ENCODE data around the gene ZNF140. TPM values are rescaled to one million over a fixed set of nuclear protein-coding genes. Genes with fewer than 3 reads are reported as not detected.

ZNF140 gene
- polyA plus RNA-seq, 3 donors, result 6.2 to 11.8 (median 6.3) TPM

DNA sequence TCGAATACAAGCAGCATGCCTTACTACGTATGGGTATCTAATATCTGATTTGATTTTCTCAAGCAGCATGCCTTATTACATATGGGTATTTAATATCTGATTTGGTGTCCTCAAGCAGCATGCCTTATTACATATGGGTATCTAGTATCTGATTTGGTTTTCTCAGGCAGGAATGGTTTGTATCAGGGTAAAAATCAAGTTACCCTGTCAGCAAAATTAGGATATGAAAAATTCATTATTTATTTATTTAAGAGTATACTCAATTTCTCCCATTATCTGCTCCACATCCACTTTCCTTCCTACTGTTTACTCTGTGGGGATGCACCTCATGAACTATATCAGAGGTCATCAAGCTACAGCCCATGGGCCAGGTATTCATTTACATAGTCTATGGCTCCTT, 27.4 kb downstream of the ZNF140 start:
- peak overlapping the region in 1 of 3 experiments; percentile 38 for H3K4me3 ChIP-seq (replicated peaks in 1 of 3; ENCODE audit: low read depth in 2 of 3, low read length in 3 of 3)
- peaks cover 52 to 95% of the 10 kb centered on the region in 2 donors for H3K9me3 ChIP-seq (replicated peaks in 1 of 2; ENCODE audit: control insufficient read depth in 1 of 2, insufficient read depth in 1 of 2, low read length in 2 of 2)
- H3K27ac ChIP-seq (ENCODE audit: low read depth in 1 of 2, low read length in 2 of 2), result no peak overlapping the region
- Mint-ChIP-seq H3K9me3 (peaks cover 44 to 94% (median 86%) of the 10 kb centered on the region in 7 donors), H3K27ac (no peak overlapping the region), H3K36me3 (peaks cover 27 to 30% of the 10 kb centered on the region in 2 donors), H3K27me3 (ENCODE audit: low read depth in 3 of 3) (peaks cover 0 to 2% (median 2%) of the 10 kb centered on the region in 3 donors), H3K4me3 (no peak overlapping the region), H3K4me1 (no peaks in the 10 kb centered on the region)
- DNase-seq, result no peak
- H3K9ac ChIP-seq (ENCODE audit: insufficient read depth, low read length, poor library complexity, severe bottlenecking), result no peak overlapping the region
- H3K36me3 ChIP-seq (replicated peaks in 1 of 2; ENCODE audit: control insufficient read depth in 1 of 2, insufficient read depth in 2 of 2, low read length in 2 of 2), result peaks cover 16 to 51% of the 10 kb centered on the region in 2 donors
- intact Hi-C loops (cut with micrococcal nuclease), result no loop called here
- no peaks in the 10 kb centered on the region for H3K79me2 ChIP-seq (ENCODE audit: insufficient read depth, low read length)
- no peak overlapping the region for H3K4me2 ChIP-seq (replicated peaks; ENCODE audit: extremely low read depth, low read length, poor library complexity, severe bottlenecking)
- no peak overlapping the region for H2AFZ ChIP-seq (ENCODE audit: insufficient read depth, low read depth, low read length, poor library complexity, severe bottlenecking)
- TF ChIP-seq, protein P1, sequence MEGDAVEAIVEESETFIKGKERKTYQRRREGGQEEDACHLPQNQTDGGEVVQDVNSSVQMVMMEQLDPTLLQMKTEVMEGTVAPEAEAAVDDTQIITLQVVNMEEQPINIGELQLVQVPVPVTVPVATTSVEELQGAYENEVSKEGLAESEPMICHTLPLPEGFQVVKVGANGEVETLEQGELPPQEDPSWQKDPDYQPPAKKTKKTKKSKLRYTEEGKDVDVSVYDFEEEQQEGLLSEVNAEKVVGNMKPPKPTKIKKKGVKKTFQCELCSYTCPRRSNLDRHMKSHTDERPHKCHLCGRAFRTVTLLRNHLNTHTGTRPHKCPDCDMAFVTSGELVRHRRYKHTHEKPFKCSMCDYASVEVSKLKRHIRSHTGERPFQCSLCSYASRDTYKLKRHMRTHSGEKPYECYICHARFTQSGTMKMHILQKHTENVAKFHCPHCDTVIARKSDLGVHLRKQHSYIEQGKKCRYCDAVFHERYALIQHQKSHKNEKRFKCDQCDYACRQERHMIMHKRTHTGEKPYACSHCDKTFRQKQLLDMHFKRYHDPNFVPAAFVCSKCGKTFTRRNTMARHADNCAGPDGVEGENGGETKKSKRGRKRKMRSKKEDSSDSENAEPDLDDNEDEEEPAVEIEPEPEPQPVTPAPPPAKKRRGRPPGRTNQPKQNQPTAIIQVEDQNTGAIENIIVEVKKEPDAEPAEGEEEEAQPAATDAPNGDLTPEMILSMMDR (IDR thresholded peaks at IDR 0.05), result no peak
- H3K27me3 ChIP-seq (ENCODE audit: control insufficient read depth in 2 of 2, insufficient read depth in 2 of 2, low read length in 2 of 2), result no peaks in the 10 kb centered on the region
- WGBS (ENCODE audit: insufficient coverage), result no CpG with 5 or more reads among the region's 2 CpGs
- H4K20me1 ChIP-seq (ENCODE audit: insufficient read depth, low read length), result no peaks in the 10 kb centered on the region
- no peaks in the 10 kb centered on the region for H3K4me1 ChIP-seq (ENCODE audit: control insufficient read depth in 1 of 2, insufficient read depth in 2 of 2, low read length in 2 of 2)

DNA sequence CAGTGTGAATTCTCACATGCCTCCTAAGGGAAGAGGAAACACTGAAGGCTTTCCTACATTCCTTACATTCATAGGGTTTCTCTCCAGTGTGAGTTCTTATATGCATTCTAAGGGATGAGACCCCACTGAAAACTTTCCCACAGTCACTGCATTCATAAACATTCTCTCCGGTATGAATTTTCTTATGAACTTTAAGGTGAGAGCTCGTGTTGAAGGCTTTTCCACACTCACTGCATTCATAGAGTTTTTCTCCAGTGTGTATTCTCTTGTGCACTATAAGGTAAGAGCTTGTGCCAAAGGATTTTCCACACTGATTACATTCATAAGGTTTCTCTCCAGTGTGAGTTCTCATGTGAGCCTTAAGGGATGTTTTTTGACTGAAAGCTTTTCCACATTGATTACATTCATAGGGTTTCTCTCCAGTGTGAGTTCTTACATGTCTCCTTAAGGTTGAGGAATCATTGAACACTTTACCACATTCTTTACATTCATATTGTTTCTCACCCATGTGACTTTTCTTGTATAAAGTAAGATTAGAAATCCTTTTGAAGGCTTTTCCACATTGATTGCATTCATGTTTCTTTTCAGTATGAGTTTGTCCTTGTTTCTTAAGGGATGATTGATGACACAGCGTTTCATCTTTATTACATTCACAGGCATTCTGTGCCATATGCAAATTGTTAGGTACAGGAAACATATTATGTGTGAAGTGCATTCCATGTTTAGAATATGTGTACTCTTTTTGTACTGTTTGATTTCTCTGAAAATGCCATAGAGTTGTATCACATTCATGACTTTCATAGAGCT, 39.9 kb downstream of the ZNF140 start:
- H3K4me1 ChIP-seq (ENCODE audit: control insufficient read depth in 1 of 2, insufficient read depth in 2 of 2, low read length in 2 of 2), result no peaks in the 10 kb centered on the region
- TF ChIP-seq, protein P1 (IDR thresholded peaks at IDR 0.05), result no peak
- no peaks in the 10 kb centered on the region for H3K79me2 ChIP-seq (ENCODE audit: insufficient read depth, low read length)
- H3K36me3 Mint-ChIP-seq, result peaks cover 14 to 24% of the 10 kb centered on the region in 2 donors
- H3K27ac ChIP-seq (ENCODE audit: low read depth in 1 of 2, low read length in 2 of 2), result no peak overlapping the region
- no peaks in the 10 kb centered on the region for H3K27me3 ChIP-seq (ENCODE audit: control insufficient read depth in 2 of 2, insufficient read depth in 2 of 2, low read length in 2 of 2)
- H3K4me3 ChIP-seq (replicated peaks in 1 of 3; ENCODE audit: low read depth in 2 of 3, low read length in 3 of 3), result peak overlapping the region in 1 of 3 experiments; percentile 42
- no peak overlapping the region for H2AFZ ChIP-seq (ENCODE audit: insufficient read depth, low read depth, low read length, poor library complexity, severe bottlenecking)
- no peak for DNase-seq
- intact Hi-C loops (cut with micrococcal nuclease), result no loop called here
- no peak overlapping the region for H3K4me3 Mint-ChIP-seq
- no peak overlapping the region for H3K9ac ChIP-seq (ENCODE audit: insufficient read depth, low read length, poor library complexity, severe bottlenecking)
- peaks cover 4 to 48% of the 10 kb centered on the region in 2 donors for H3K36me3 ChIP-seq (replicated peaks in 1 of 2; ENCODE audit: control insufficient read depth in 1 of 2, insufficient read depth in 2 of 2, low read length in 2 of 2)
- no CpG with 5 or more reads among the region's 3 CpGs for WGBS (ENCODE audit: insufficient coverage)
- H3K4me1 Mint-ChIP-seq, result no peaks in the 10 kb centered on the region
- H4K20me1 ChIP-seq (ENCODE audit: insufficient read depth, low read length), result no peaks in the 10 kb centered on the region
- H3K27me3 Mint-ChIP-seq (ENCODE audit: low read depth in 3 of 3), result peaks cover 0 to 2% (median 2%) of the 10 kb centered on the region in 3 donors
- peaks cover 51 to 100% of the 10 kb centered on the region in 2 donors for H3K9me3 ChIP-seq (replicated peaks in 1 of 2; ENCODE audit: control insufficient read depth in 1 of 2, insufficient read depth in 1 of 2, low read length in 2 of 2)
- H3K4me2 ChIP-seq (replicated peaks; ENCODE audit: extremely low read depth, low read length, poor library complexity, severe bottlenecking), result no peak overlapping the region
- H3K27ac Mint-ChIP-seq, result no peak overlapping the region
- peaks cover 55 to 95% (median 87%) of the 10 kb centered on the region in 7 donors for H3K9me3 Mint-ChIP-seq

All from CD14-positive monocyte (primary cell).